Stimulated activated CD8-positive, alpha-beta memory T cell treated with anti-CD3 and anti-CD28 coated beads, Interleukin-7, amount 100 ng/mL, for 48 hours (primary cell): Measurements from ENCODE around the gene NUPR2.
A peak's percentile ranks its signal among the peaks of the same experiment; 100 is the strongest.
"Not testable (repeated sequence)": the region's sequence is repeated elsewhere in the genome, so short reads cannot be mapped to it uniquely, and the experiment has no call there.

Experiments used
- DNase-seq, 2 donors: peaks; one replicate each; pipeline ENCODE4 v3.0.0-alpha.2; 2020; ENCODE audit warnings: low read depth in 1 of 2; ENCODE audit errors: extremely low read depth in 1 of 2

NUPR2 gene

DNA sequence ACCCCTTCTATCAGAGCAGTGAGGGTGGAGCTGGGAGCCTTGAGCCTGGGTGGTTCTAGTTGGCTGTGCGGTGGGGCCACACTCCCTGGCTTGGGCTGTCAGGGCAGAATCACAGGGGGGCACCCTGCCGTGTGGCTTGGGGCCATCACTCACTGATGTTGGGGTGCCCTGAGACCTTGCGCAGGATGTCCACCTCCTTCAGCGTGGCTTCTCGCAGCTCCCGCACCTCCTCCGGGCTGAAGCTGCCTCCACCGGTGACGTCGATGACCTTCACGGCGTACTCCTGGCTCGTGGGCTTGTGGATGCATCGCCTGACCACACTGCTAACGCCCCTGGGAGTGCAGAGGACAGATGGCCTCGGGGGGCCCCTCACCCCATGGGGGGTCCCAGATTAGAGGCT, 28.8 kb downstream of the NUPR2 start:
- DNase-seq: no peak

DNA sequence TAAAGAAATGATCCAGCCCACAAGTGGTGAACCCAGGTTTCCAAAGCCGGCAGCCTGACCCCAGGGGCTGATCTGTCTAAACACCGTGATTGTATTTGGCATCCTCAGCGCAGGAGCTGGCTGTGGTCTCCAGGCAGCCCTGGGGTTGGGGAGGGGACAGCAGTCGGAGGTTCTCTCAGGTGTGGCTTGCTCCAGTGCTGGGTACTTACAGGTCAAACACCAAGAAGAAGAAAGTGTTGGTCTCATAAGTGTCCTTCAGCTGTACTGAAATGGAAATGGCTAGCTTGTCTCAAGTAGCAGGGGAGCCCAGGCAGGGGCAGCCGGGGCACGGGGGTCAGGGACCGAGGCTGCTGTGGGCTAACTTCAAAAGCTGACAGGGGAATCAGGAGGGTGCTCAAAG, 29.5 kb downstream of the NUPR2 start:
- DNase-seq: no peak

DNA sequence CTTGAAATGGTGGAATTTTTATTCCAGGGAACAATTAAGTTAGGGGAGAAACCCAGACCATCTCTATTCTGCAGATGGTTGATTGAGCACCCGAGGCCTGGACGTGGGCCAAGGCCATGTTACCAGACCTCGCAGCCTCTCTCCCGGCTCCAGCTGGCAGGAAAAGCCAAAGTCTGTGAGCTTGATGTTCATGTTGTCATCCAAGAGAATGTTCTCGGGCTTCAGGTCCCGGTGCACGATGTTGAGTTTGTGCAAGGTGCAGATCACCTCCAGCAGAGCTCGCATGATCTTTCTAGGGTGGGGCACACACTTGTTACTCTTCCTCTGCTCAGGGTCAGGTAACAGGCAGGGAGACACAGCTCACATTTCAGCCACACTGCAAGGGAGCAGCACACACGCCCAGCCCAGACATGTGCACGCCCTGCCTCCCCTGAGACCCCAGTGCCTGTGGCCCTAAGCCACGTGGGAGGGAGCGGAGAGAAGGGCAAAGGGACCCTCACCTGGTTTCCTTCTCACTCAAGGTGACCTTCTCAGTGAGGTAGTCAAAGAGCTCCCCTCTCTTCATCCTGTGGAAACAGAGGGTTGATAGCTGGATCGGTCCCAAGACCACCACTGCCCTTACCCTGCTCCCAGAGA, 32.9 kb downstream of the NUPR2 start:
- no peak for DNase-seq

DNA sequence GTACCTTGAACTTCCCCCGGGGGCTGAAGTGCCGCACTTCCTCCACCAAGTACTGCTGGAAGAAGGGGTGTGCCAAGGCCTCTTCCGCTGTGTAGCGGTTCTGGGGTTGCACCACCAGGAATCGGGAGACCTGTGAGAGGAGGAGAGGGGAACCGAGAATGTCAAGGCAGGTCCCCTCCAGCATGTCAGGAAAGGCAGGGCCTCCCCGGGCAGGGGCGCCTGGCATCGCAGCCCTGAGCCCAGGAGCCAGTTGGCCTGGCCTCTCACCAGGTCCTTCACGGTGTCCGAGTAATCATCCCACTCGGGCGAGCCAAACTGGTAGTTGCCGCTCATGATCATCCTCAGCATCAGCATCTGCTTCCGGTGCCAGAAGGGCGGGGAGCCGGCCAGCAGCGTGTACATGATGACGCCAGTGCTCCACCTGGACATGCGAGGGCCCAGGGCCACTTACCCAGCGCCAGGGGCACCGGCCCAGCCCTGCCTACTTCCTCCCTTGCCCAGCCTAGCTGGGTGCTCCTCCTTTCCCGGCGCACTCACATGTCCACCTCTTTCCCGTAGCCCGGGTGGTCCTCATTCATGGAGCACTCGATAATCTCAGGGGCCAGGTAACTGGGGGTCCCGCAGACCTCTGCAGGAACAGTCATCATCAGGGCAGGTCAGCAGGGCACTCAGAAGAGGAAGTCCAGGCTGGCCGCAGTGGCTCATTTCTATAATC, 34.4 kb downstream of the NUPR2 start:
- no peak for DNase-seq

DNA sequence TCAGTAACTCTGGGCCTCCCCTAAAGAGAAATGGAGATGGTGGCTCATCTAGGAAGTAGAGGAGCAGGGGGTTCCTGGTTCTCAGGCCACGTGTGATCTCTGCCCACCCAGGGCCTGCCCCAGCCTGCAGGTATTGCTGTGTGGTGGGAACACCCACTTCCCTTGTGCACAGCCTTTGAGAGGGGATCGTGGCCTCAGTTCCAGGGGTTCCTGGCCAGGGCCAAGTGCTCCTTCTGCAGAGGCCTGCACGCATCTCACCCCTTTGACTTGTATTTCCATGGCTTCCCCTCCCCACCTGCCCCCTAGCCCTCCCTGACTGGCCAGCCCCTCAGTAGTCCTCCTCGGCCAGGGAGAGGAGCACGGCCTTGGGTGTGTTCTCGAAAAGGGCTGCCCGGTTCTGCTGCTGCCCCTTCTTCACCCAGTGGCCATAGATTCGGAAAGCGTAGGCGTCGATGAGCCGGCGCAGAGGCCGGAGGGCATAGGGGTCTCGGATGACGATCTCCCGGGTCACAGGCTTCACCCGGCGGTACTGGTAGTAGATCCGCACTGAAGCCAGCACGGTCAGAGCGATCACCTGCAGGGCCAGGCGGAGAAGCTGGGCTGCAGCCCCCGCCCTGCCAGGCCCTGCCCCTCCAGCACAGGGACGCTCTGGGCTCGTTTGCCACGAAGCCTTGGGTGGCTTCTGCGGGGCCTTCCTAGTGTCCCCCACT, 35.3 kb downstream of the NUPR2 start:
- DNase-seq: not testable (repeated sequence)

DNA sequence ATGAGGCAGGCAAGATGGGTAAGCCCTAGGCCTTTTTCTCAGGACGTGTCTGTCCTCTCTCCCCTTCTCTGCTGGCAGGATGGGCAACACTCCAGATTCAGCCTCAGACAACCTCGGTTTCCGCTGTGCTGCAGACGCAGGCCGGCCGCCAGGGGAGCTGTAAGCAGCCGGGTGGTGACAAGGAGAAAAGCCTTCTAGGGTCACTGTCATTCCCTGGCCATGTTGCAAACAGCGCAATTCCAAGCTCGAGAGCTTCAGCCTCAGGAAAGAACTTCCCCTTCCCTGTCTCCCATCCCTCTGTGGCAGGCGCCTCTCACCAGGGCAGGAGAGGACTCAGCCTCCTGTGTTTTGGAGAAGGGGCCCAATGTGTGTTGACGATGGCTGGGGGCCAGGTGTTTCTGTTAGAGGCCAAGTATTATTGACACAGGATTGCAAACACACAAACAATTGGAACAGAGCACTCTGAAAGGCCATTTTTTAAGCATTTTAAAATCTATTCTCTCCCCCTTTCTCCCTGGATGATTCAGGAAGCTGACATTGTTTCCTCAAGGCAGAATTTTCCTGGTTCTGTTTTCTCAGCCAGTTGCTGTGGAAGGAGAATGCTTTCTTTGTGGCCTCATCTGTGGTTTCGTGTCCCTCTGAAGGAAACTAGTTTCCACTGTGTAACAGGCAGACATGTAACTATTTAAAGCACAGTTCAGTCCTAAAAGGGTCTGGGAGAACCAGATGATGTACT, 36.6 kb downstream of the NUPR2 start:
- DNase-seq: no peak

DNA sequence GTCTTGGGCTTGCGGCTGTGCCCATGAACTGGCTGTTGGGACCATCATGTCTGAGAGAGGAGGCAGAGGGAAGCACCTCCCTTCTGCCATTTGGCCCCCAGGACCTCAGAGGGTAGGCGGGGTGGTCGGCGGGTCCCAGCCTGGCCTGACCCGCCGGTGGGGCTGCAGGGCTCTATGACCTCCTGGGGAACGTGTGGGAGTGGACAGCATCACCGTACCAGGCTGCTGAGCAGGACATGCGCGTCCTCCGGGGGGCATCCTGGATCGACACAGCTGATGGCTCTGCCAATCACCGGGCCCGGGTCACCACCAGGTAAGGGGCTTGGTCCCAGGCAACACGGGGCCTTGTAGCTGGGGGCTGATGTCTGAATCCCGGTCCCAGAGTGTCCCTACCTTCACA, 38.0 kb downstream of the NUPR2 start:
- DNase-seq: no peak

DNA sequence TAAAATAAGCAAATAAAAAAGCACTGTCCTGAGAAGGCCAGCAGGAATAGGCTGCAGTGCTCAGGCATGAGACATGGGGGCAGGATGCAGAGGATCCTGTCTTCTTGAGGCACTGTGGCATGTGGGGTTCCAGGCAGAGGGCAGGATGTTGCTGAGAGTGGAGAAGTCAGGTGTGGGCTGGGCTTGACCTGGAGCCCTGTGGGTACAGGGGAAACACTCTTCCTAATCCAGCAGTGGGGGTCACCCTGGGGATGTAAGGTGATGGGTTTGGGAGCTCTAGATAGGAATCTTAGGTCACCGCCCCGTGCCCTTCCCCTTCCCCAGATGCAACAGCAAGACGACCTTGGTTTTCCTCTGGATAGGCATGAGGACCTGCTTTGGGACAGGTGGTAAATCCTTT, 38.5 kb downstream of the NUPR2 start:
- no peak for DNase-seq

DNA sequence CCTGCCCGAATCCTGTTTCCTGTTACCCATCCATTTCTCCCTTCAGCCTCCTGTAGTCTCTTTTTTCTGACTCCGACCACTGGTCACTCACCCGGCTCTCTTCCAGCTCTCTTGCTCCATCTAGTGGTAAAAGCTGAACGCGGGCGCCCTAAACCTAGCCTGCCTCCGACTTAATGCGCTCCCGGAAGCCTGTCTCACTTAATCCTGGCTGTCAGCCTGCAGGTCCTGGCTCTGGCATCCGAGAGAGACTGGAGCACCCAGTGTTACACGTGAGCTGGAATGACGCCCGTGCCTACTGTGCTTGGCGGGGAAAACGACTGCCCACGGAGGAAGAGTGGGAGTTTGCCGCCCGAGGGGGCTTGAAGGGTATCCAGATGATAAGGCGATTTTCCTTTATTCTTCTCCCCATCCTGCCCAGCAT, 41.8 kb downstream of the NUPR2 start:
- peak; percentile 34 to 38 for DNase-seq

DNA sequence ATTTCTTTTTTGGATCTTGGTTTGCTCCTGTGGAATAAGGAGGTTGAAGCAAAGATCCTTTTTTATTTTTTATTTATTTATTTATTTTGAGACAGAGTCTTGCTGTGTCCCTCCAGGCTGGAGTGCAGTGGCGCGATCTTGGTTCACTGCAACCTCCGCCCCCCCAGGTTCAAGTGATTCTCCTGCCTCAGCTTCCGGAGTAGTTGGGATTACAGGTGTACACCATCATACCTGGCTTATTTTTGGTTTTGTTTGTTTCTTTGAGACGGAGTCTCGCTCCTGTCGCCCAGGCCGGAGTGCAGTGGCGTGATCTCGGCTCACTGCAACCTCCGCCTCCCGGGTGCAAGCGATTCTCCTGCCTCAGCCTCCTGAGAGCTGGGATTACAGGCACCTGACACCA, 49.8 kb downstream of the NUPR2 start:
- DNase-seq: not testable (repeated sequence)
